Endodermal cell (in vitro differentiated cells): ENCODE measurements around the gene CTDP1. TPM values are rescaled to one million over a fixed set of nuclear protein-coding genes. Genes with fewer than 3 reads are reported as not detected.

Experiments used
- DNase-seq: peaks from one replicate; pipeline ENCODE4 v3.0.0-alpha.2; 2017
- H3K27ac ChIP-seq: 2 replicates; pipeline ENCODE4 v1.5.1; 2013; ENCODE audit warnings: mild to moderate bottlenecking, low read depth, low read length, moderate library complexity
- H3K27me3 ChIP-seq: 2 replicates; pipeline ENCODE4 v1.6.1; 2013; ENCODE audit warnings: mild to moderate bottlenecking, low read length, moderate library complexity; ENCODE audit not compliant: insufficient read depth, control insufficient read depth, poor library complexity, severe bottlenecking
- H3K36me3 ChIP-seq: 2 replicates; pipeline ENCODE4 v1.7.0; 2013; ENCODE audit warnings: mild to moderate bottlenecking, low read length, moderate library complexity; ENCODE audit not compliant: control insufficient read depth, insufficient read depth
- H3K4me1 ChIP-seq: one replicate; pipeline ENCODE4 v1.7.0; 2013; ENCODE audit warnings: low read length; ENCODE audit not compliant: control insufficient read depth, insufficient read depth
- H3K4me3 ChIP-seq: 2 replicates; pipeline ENCODE4 v1.5.1; 2013; ENCODE audit warnings: mild to moderate bottlenecking, low read length, moderate library complexity
- H3K9ac ChIP-seq: 2 replicates; pipeline ENCODE4 v1.6.1; 2013; ENCODE audit warnings: mild to moderate bottlenecking, low read length, moderate library complexity; ENCODE audit not compliant: poor library complexity, severe bottlenecking; ENCODE audit errors: extremely low read depth
- H3K9me3 ChIP-seq: 2 replicates; pipeline ENCODE4 v1.6.1; 2013; ENCODE audit warnings: mild to moderate bottlenecking, low read length, moderate library complexity; ENCODE audit not compliant: control insufficient read depth
- H3K27ac Mint-ChIP-seq: 2 replicates; pipeline ENCODE4 v1.8.0; 2020; ENCODE audit warnings: mixed read lengths
- H3K27me3 Mint-ChIP-seq: 2 replicates; pipeline ENCODE4 v1.8.0; 2021; ENCODE audit warnings: mild to moderate bottlenecking, mixed read lengths; ENCODE audit not compliant: insufficient read depth
- H3K36me3 Mint-ChIP-seq: 2 replicates; pipeline ENCODE4 v1.8.0; 2020; ENCODE audit warnings: low read depth, mixed read lengths
- H3K4me1 Mint-ChIP-seq: 2 replicates; pipeline ENCODE4 v1.8.0; 2020; ENCODE audit warnings: mixed read lengths
- H3K4me3 Mint-ChIP-seq: 2 replicates; pipeline ENCODE4 v1.8.0; 2020; ENCODE audit warnings: mild to moderate bottlenecking, moderate library complexity, mixed read lengths
- H3K9me3 Mint-ChIP-seq: 2 replicates; pipeline ENCODE4 v1.8.0; 2020; ENCODE audit warnings: mild to moderate bottlenecking, mixed read lengths
- CTCF ChIP-seq: fragments of 200-600 bp; sonication (generic); conservative IDR thresholded peaks from 2 replicates; pipeline ENCODE4 v1.5.0; 2021; ENCODE audit warnings: antibody characterized with exemption, mild to moderate bottlenecking
- WGBS, 2 experiments: methylation state at CpG; one replicate each; pipeline versions ENCODE4 v1.1.5 to v1.1.7; 2013; ENCODE audit warnings: missing lambda C conversion rate in 2 of 2, mixed read lengths in 1 of 2; ENCODE audit not compliant: insufficient coverage in 1 of 2, insufficient read length in 1 of 2; 5-methylcytosine and 5-hydroxymethylcytosine counted together
- total RNA-seq, 2 donors: library from RNA; stranded (reverse); fragmentation: NEBNext Ultra II Directional in 1 of 2; extraction: Animal tissue kit (Norgen Biotek cat#: 25700) in 1 of 2; gene quantifications; 2 replicates in 1 of 2; 3 replicates in 1 of 2; pipeline ENCODE4 v1.2.1, GENCODE V29; 2021

The CTDP1 gene
- total RNA-seq, 2 donors from 2014 or later = 29.8 to 35.6 TPM

GRCh38 chr18:79788734-79789085 lies 109.1 kb downstream of the CTDP1 start:
- Histone ChIP-seq H3K9me3 (no peaks in the 10 kb centered on the region), H3K27ac (no peak overlapping the region), H3K36me3 (no peaks in the 10 kb centered on the region), H3K4me3 (no peak overlapping the region), H3K4me1 (peaks cover 9% of the 10 kb centered on the region), H3K27me3 (peaks cover 69% of the 10 kb centered on the region), H3K9ac (no peak overlapping the region)
- no peaks in the 10 kb centered on the region for H3K36me3 Mint-ChIP-seq
- peak; percentile 62 for TF ChIP-seq CTCF
- WGBS, 2 experiments = 70 to 74% methylated on average over 13 to 27 of the region's 27 CpGs
- H3K9me3 Mint-ChIP-seq = no peaks in the 10 kb centered on the region
- H3K27me3 Mint-ChIP-seq = peaks cover 80% of the 10 kb centered on the region
- peak; percentile 81 for DNase-seq
- no peak overlapping the region for H3K27ac Mint-ChIP-seq
- peaks cover 8% of the 10 kb centered on the region for H3K4me1 Mint-ChIP-seq
- H3K4me3 Mint-ChIP-seq = no peak overlapping the region

GRCh38 chr18:79789091-79789891 lies 109.7 kb downstream of the CTDP1 start:
- DNase-seq = no peak
- Mint-ChIP-seq H3K4me3 (no peak overlapping the region), H3K36me3 (no peaks in the 10 kb centered on the region), H3K4me1 (peaks cover 8% of the 10 kb centered on the region), H3K27ac (no peak overlapping the region), H3K9me3 (no peaks in the 10 kb centered on the region), H3K27me3 (peaks cover 75% of the 10 kb centered on the region)
- Histone ChIP-seq H3K36me3 (no peaks in the 10 kb centered on the region), H3K4me3 (no peak overlapping the region), H3K27me3 (peaks cover 69% of the 10 kb centered on the region), H3K4me1 (peaks cover 9% of the 10 kb centered on the region), H3K27ac (no peak overlapping the region), H3K9ac (no peak overlapping the region), H3K9me3 (no peaks in the 10 kb centered on the region)
- no peak for TF ChIP-seq CTCF
- WGBS, 2 experiments = 91 to 94% methylated on average over 38 to 54 of the region's 54 CpGs

GRCh38 chr18:79789901-79790890 lies 110.6 kb downstream of the CTDP1 start:
- no peak for DNase-seq
- no peak overlapping the region for H3K4me3 Mint-ChIP-seq
- TF ChIP-seq CTCF = no peak
- no peaks in the 10 kb centered on the region for H3K9me3 Mint-ChIP-seq
- H3K27me3 ChIP-seq = peaks cover 63% of the 10 kb centered on the region
- H3K27ac ChIP-seq = no peak overlapping the region
- no peaks in the 10 kb centered on the region for H3K9me3 ChIP-seq
- H3K9ac ChIP-seq = no peak overlapping the region
- H3K4me1 ChIP-seq = peaks cover 9% of the 10 kb centered on the region
- H3K36me3 ChIP-seq = no peaks in the 10 kb centered on the region
- no peaks in the 10 kb centered on the region for H3K36me3 Mint-ChIP-seq
- no peak overlapping the region for H3K4me3 ChIP-seq
- H3K27me3 Mint-ChIP-seq = peaks cover 72% of the 10 kb centered on the region
- peaks cover 8% of the 10 kb centered on the region for H3K4me1 Mint-ChIP-seq
- H3K27ac Mint-ChIP-seq = no peak overlapping the region
- 89 to 91% methylated on average over 38 to 46 of the region's 46 CpGs for WGBS, 2 experiments
